Naive thymus-derived CD4-positive, alpha-beta T cell (primary cell): Measurements from ENCODE around the gene CRPPA. TPM values are rescaled to one million over a fixed set of nuclear protein-coding genes. Genes with fewer than 3 reads are reported as not detected.

Experiments
- ATAC-seq: fragments of 150-1000 bp; cut with Tn5 transposase; 2 replicates; pipeline ENCODE4 v1.10.0; 2021; ENCODE audit warnings: mild to moderate bottlenecking, moderate library complexity
- CTCF ChIA-PET: fragments of 350-600 bp; sonication (Branson Sonifier 250); formaldehyde crosslinking; loops from one replicate; lab custom pipeline; 2021; ENCODE audit warnings: antibody characterized with exemption; lab: Charles Lee
- POLR2A ChIA-PET: fragments of 350-600 bp; sonication (Branson Sonifier 250); formaldehyde crosslinking; loops from one replicate; lab custom pipeline; 2021; ENCODE audit warnings: antibody characterized with exemption, inconsistent platforms; lab: Charles Lee
- DNase-seq, 9 donors: peaks; one replicate each; pipeline versions ENCODE4 v3.0.0 to v3.0.0-alpha.2; 2020 to 2022; ENCODE audit warnings: mixed read lengths in 1 of 9
- H3K27ac ChIP-seq: one replicate; pipeline ENCODE4 v1.7.0; 2013; ENCODE audit warnings: mild to moderate bottlenecking, low read depth, low read length, moderate library complexity
- H3K27me3 ChIP-seq, 2 donors: one replicate each; pipeline ENCODE4 v1.7.0; 2013; ENCODE audit warnings: low read length in 2 of 2, mild to moderate bottlenecking in 2 of 2, moderate library complexity in 2 of 2; ENCODE audit not compliant: control insufficient read depth in 2 of 2, insufficient read depth in 2 of 2
- H3K36me3 ChIP-seq, 3 experiments: 1 replicate in 2 of 3; 2 replicates in 1 of 3; pipeline ENCODE4 v1.7.0; 2013; ENCODE audit warnings: low read length in 3 of 3, mild to moderate bottlenecking in 3 of 3, moderate library complexity in 1 of 3; ENCODE audit not compliant: insufficient read depth in 3 of 3, control insufficient read depth in 2 of 3
- H3K4me1 ChIP-seq, 2 donors: one replicate each; pipeline ENCODE4 v1.7.0; 2013; ENCODE audit warnings: low read length in 2 of 2, mild to moderate bottlenecking in 2 of 2, moderate library complexity in 1 of 2; ENCODE audit not compliant: control insufficient read depth in 2 of 2, insufficient read depth in 2 of 2
- H3K4me3 ChIP-seq: 2 replicates; pipeline ENCODE4 v1.7.0; 2013; ENCODE audit warnings: mild to moderate bottlenecking, low read length
- H3K9me3 ChIP-seq, 3 experiments: 1 replicate in 2 of 3; 2 replicates in 1 of 3; pipeline ENCODE4 v1.7.0; 2013; ENCODE audit warnings: low read length in 3 of 3; ENCODE audit not compliant: control insufficient read depth in 2 of 3
- H3K27ac Mint-ChIP-seq, 9 donors: one replicate each; pipeline ENCODE4 v1.8.0; 2020 to 2022; ENCODE audit warnings: mixed read lengths in 9 of 9, mild to moderate bottlenecking in 8 of 9, moderate library complexity in 5 of 9, inconsistent platforms in 2 of 9
- H3K27me3 Mint-ChIP-seq, 5 donors: one replicate each; pipeline ENCODE4 v1.8.0; 2021 to 2022; ENCODE audit warnings: mixed read lengths in 5 of 5, mild to moderate bottlenecking in 1 of 5
- H3K36me3 Mint-ChIP-seq, 5 donors: one replicate each; pipeline ENCODE4 v1.8.0; 2020 to 2022; ENCODE audit warnings: mixed read lengths in 5 of 5, mild to moderate bottlenecking in 3 of 5, inconsistent platforms in 1 of 5
- H3K4me1 Mint-ChIP-seq, 7 donors: one replicate each; pipeline ENCODE4 v1.8.0; 2020 to 2022; ENCODE audit warnings: mixed read lengths in 7 of 7, mild to moderate bottlenecking in 3 of 7, inconsistent platforms in 1 of 7
- H3K4me3 Mint-ChIP-seq, 10 donors: one replicate each; pipeline ENCODE4 v1.8.0; 2020 to 2022; ENCODE audit warnings: mild to moderate bottlenecking in 10 of 10, mixed read lengths in 10 of 10, moderate library complexity in 6 of 10, inconsistent platforms in 2 of 10
- H3K9me3 Mint-ChIP-seq, 11 donors: one replicate each; pipeline ENCODE4 v1.8.0; 2020 to 2022; ENCODE audit warnings: mixed read lengths in 11 of 11, mild to moderate bottlenecking in 4 of 11, inconsistent platforms in 1 of 11, moderate library complexity in 1 of 11
- intact Hi-C, 2 donors: fragments of 100-400 bp; cut with micrococcal nuclease; formaldehyde crosslinking; loops; one replicate each; pipeline ENCODE4 v1.15.1; 2023
- polyA plus RNA-seq, 2 donors: library from polyadenylated mRNA; unstranded; fragments of 300-500 nt; fragmentation: Illumina TruSeq; gene quantifications; one replicate each; pipeline ENCODE4 v1.2.3, GENCODE V29; 2021
- total RNA-seq, 6 experiments: library from RNA in 5 of 6; stranded (reverse) in 5 of 6; gene quantifications; 1 replicate in 5 of 6; 2 replicates in 1 of 6; pipeline ENCODE4 v1.2.3 and lab custom pipeline; 2021 to 2026

Gene CRPPA
- total and polyA plus RNA-seq, 7 experiments from 2014 or later, result 0.21 to 2.5 (median 1.3) TPM

DNA sequence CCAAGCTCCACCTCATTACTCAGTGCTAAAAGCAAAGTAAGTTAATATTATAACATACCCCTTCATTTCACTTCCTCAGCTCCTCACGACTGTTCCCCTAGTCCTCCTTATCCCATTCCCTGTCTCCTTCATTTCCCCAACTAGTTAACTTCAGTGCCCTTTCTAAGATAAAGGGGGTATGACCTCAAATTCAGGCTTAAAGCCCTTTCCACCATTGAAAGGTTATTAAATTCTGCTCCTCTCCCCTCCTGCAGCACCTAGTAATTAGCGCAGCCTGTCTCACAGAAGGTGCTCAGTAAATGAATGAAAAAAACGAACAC lies 1.0 kb downstream of the CRPPA start:
- Mint-ChIP-seq H3K9me3 (peaks cover 0 to 5% (median 0%) of the 10 kb centered on the region in 11 donors), H3K36me3 (peaks cover 0 to 5% (median 0%) of the 10 kb centered on the region in 5 donors), H3K4me1 (peaks cover 7 to 23% (median 15%) of the 10 kb centered on the region in 7 donors)

DNA sequence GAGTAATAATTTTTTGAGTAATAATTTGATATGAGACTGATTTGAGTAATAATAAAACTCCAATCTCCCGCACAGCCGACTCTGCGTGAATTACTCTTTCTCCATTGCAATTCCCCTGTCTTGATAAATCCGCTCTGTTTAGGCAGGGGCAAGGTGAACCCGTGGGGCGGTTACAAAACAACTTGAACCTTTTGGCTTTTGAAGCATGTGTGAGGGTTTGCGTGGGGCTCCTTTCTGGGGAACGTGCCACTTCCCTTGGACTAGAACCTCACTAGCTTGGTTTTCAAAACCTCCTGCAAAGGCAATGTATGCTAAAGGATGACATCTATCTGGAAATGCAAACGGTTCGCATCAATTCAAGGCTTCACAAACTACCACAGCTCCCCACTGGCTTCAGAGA lies 1.5 kb downstream of the CRPPA start:
- Mint-ChIP-seq H3K9me3 (peaks cover 0 to 5% (median 0%) of the 10 kb centered on the region in 11 donors), H3K36me3 (peaks cover 0 to 5% (median 0%) of the 10 kb centered on the region in 5 donors), H3K4me3 (peak overlapping the region; percentile 82 to 96 (median 88)), H3K4me1 (peaks cover 7 to 23% (median 15%) of the 10 kb centered on the region in 7 donors), H3K27ac (peak overlapping the region in 8 of 9 donors; percentile 84 to 98 (median 92)), H3K27me3 (peaks cover 0 to 19% (median 0%) of the 10 kb centered on the region in 5 donors)
- no peaks in the 10 kb centered on the region for H3K27me3 ChIP-seq
- peak overlapping the region; percentile 78 for H3K27ac ChIP-seq
- DNase-seq, result no peak
- H3K4me3 ChIP-seq, result no peak overlapping the region
- POLR2A ChIA-PET, result interaction anchor here (0.7 to 2.2 kb wide), 4 partner anchors 12 to 878 kb away, joined by 3 to 19 read pairs (median 10); partner anchors contain the start of genes AHR, ANKMY2 and BZW2
- intact Hi-C loops, result loop anchor here (1.0 to 5.0 kb wide), 8 partner anchors 9 to 1522 kb away; partner anchors contain the start of genes ANKMY2 (in 2 of the 2), SNX13 (in 2 of the 2), AHR (in 1 of the 2) and TSPAN13 (in 1 of the 2)
- CTCF ChIA-PET, result interaction anchor here (1.2 to 2.3 kb wide), 3 partner anchors 9 to 226 kb away, joined by 3 to 5 read pairs (median 5); partner anchors contain the start of genes ANKMY2 and BZW2
- no peak for ATAC-seq
- H3K4me1 ChIP-seq, result peaks cover 6 to 9% of the 10 kb centered on the region in 2 donors
- no peaks in the 10 kb centered on the region for H3K9me3 ChIP-seq
- no peaks in the 10 kb centered on the region for H3K36me3 ChIP-seq

More for the DNA sequence above, 1.0 kb downstream of the CRPPA start:
- intact Hi-C loops, result loop anchor here (1.0 to 5.0 kb wide), 8 partner anchors 9 to 1522 kb away; partner anchors contain the start of genes ANKMY2 (in 2 of the 2), SNX13 (in 2 of the 2), AHR (in 1 of the 2) and TSPAN13 (in 1 of the 2)
- H3K4me1 ChIP-seq, result peaks cover 6 to 9% of the 10 kb centered on the region in 2 donors
- H3K27me3 ChIP-seq, result no peaks in the 10 kb centered on the region
- Mint-ChIP-seq H3K27ac (peak overlapping the region; percentile 84 to 98 (median 92)), H3K27me3 (peaks cover 0 to 17% (median 0%) of the 10 kb centered on the region in 5 donors), H3K4me3 (peak overlapping the region; percentile 82 to 96 (median 88))
- peak overlapping the region; percentile 78 for H3K27ac ChIP-seq
- H3K9me3 ChIP-seq, result no peaks in the 10 kb centered on the region
- H3K4me3 ChIP-seq, result peak overlapping the region; percentile 93
- ATAC-seq (no peak), DNase-seq (no peak)
- CTCF ChIA-PET, result interaction anchor here (1.2 to 2.3 kb wide), 3 partner anchors 9 to 225 kb away, joined by 3 to 5 read pairs (median 5); partner anchors contain the start of genes ANKMY2 and BZW2
- POLR2A ChIA-PET, result interaction anchor here (0.7 to 2.2 kb wide), 4 partner anchors 12 to 878 kb away, joined by 3 to 19 read pairs (median 10); partner anchors contain the start of genes AHR, ANKMY2 and BZW2
- H3K36me3 ChIP-seq, result no peaks in the 10 kb centered on the region

DNA sequence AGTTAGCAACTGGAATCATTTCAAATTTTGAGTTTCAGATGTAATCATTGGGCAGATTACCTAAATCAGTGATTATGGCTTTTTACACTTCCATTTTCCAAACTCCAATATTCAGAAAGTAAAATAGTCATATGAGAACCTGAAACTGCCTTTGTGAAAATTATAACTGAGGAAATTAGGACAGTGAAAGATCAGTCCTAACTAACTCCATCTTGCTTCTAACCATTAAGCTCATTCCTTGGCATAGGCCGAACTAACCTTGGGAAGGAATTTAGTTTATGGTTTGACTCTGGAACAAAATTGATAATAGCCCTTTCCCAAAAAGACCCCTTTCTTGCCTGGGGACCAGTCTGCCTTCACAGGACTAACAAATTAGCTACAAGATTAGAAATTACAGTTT lies 2.2 kb downstream of the CRPPA start:
- ChIA-PET POLR2A (no interaction called here), CTCF (interaction anchor here (0.8 kb wide), 1 partner anchor 9 kb away, joined by 3 read pairs; no protein-coding TSS in a partner anchor)
- ATAC-seq (no peak), DNase-seq (no peak)
- H3K4me1 ChIP-seq, result peaks cover 6 to 9% of the 10 kb centered on the region in 2 donors
- Mint-ChIP-seq H3K4me3 (peak overlapping the region in 3 of 10 donors; percentile 55 to 87 (median 65)), H3K27me3 (peaks cover 0 to 19% (median 0%) of the 10 kb centered on the region in 5 donors), H3K9me3 (peaks cover 0 to 5% (median 0%) of the 10 kb centered on the region in 11 donors), H3K27ac (peak overlapping the region in 3 of 9 donors; percentile 37 to 92 (median 42)), H3K36me3 (peaks cover 0 to 5% (median 0%) of the 10 kb centered on the region in 5 donors), H3K4me1 (peaks cover 7 to 23% (median 15%) of the 10 kb centered on the region in 7 donors)
- no peaks in the 10 kb centered on the region for H3K27me3 ChIP-seq
- H3K36me3 ChIP-seq, result no peaks in the 10 kb centered on the region
- intact Hi-C loops, result no loop called here
- H3K4me3 ChIP-seq, result no peak overlapping the region
- H3K27ac ChIP-seq, result no peak overlapping the region
- no peaks in the 10 kb centered on the region for H3K9me3 ChIP-seq

DNA sequence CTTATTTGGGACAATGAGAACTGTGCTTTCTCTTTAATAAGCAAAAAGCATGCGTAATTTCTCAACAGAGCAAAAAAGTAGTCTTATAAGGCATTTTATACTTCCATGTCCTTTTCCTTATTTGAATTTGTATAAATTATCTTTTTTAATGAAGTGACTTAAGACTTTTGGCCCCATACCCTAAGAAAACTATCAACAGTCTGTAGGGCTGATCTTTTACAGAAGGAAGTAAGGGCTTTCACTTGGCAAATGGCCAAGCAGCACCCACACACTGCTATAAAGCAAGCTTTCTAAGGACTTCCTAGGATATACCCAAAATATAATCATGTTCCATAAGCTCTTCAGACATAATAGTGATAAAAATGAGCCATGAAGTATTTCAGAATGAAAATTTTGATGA lies 3.4 kb downstream of the CRPPA start:
- H3K27ac Mint-ChIP-seq, result no peak overlapping the region
- Histone ChIP-seq H3K4me1 (peaks cover 6 to 9% of the 10 kb centered on the region in 2 donors), H3K27me3 (no peaks in the 10 kb centered on the region), H3K27ac (no peak overlapping the region), H3K9me3 (no peaks in the 10 kb centered on the region), H3K36me3 (no peaks in the 10 kb centered on the region), H3K4me3 (no peak overlapping the region)
- peaks cover 0 to 5% (median 0%) of the 10 kb centered on the region in 5 donors for H3K36me3 Mint-ChIP-seq
- H3K27me3 Mint-ChIP-seq, result peaks cover 0 to 19% (median 0%) of the 10 kb centered on the region in 5 donors
- peaks cover 7 to 23% (median 15%) of the 10 kb centered on the region in 7 donors for H3K4me1 Mint-ChIP-seq
- H3K4me3 Mint-ChIP-seq, result no peak overlapping the region
- ATAC-seq (no peak), DNase-seq (no peak)
- CTCF ChIA-PET, result no interaction called here
- intact Hi-C loops, result no loop called here
- H3K9me3 Mint-ChIP-seq, result peaks cover 0 to 5% (median 0%) of the 10 kb centered on the region in 11 donors
- POLR2A ChIA-PET, result no interaction called here

DNA sequence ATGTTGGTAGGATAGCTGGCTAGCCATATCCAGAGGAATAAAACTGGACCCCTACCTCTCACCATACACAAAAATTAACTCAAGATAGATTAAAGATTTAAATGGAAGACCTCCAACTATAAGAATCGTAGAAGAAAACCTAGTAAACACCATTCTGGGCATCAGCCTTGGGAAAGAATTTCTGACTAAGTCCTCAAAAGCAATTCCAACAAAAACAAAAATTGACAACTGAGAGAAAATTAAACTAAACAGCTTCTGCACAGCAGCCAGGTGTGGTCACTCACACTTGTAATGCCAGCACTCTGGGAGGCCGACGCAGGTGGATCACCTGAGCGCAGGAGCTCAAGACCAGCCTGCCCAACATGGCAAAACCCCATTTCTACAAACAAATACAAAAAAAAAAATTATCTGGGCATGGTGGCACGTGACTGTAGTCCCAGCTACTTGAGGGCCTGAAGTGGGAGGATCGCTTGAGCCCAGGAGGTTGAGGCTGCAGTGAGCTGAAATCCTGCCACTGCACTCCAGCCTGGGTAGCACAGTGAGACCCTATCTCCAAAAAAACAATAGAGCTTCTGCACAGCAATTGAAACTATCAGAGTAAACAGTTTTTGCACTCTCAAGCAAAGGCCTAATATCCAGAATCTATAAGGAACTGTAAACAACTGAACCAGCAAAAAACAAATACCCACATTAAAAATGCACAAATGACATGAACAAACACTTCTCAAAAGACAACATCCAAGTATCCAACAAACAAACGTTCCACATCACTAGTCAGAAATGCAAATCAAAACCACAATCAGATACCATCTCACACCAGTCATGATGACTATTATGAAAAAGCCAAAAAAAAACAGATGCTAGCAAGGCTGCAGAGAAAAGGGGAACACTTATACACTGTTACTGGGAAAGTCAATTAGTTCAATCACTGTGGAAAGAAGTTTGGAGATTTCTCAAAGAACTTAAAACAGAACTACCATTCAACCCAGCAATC lies 4.8 kb downstream of the CRPPA start:
- no peak for DNase-seq
- ChIA-PET CTCF (interaction anchor here (1.1 kb wide), 1 partner anchor 17 kb away, joined by 5 read pairs; no protein-coding TSS in a partner anchor), POLR2A (interaction anchor here (0.5 kb wide), 1 partner anchor 336 kb away, joined by 3 read pairs; no protein-coding TSS in a partner anchor)
- Mint-ChIP-seq H3K36me3 (peaks cover 0 to 5% (median 0%) of the 10 kb centered on the region in 5 donors), H3K27ac (no peak overlapping the region), H3K9me3 (peaks cover 0 to 5% (median 0%) of the 10 kb centered on the region in 11 donors), H3K4me3 (no peak overlapping the region), H3K27me3 (peaks cover 0 to 19% (median 0%) of the 10 kb centered on the region in 5 donors), H3K4me1 (peaks cover 7 to 18% (median 14%) of the 10 kb centered on the region in 7 donors)
- peaks cover 5 to 6% of the 10 kb centered on the region in 2 donors for H3K4me1 ChIP-seq
- no peak overlapping the region for H3K4me3 ChIP-seq
- ATAC-seq, result no peak
- H3K9me3 ChIP-seq, result no peaks in the 10 kb centered on the region
- H3K27ac ChIP-seq, result no peak overlapping the region
- H3K36me3 ChIP-seq, result no peaks in the 10 kb centered on the region
- intact Hi-C loops, result no loop called here
- H3K27me3 ChIP-seq, result no peaks in the 10 kb centered on the region
